ENCODE measurements around the gene DGLUCY. TPM values are rescaled to one million over a fixed set of nuclear protein-coding genes. Genes with fewer than 3 reads are reported as not detected.

DGLUCY gene
- total and polyA plus RNA-seq, 2 of the 8 experiments (the other 6 are each of a cell fraction or from before 2014, with no cell fraction given): 24.9 to 31.8 TPM

DNA sequence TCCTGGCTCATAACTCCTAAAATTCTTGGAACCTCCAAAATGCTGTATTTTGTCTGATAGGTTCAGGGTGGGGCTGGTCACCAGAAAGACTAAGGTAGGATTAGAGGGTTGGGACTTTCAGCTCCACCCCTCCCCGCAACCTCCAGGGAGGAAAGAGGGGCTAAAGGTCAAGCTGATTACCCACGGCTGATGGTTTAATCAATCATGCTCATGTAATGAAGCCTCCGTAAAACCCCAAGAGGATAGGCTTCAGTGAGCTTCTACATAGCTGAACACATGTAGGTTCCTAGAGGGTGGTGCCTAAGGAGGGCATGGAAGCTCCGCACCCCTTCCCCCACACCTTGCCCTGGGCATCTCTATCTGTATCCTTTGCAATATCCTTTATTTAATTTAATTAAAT, 60.0 kb downstream of the DGLUCY start:
- no peak overlapping the region for H3K4me3 ChIP-seq (ENCODE audit: extremely low read depth in 1 of 4, insufficient read depth in 2 of 4, low read depth in 3 of 4, low read length in 4 of 4)
- no peak overlapping the region for H2BK120ac ChIP-seq (replicated peaks; ENCODE audit: low read depth, low read length)
- TF ChIP-seq NRF1 (IDR thresholded peaks at IDR 0.05; ENCODE audit: low read depth, low read length) (no peak), BCL11A (IDR thresholded peaks at IDR 0.05; ENCODE audit: low read depth in 2 of 2, low read length in 2 of 2) (no peak), NANOG (IDR thresholded peaks at IDR 0.05; ENCODE audit: insufficient read depth, low read depth, low read length, poor library complexity, severe bottlenecking) (no peak), JUND (IDR thresholded peaks at IDR 0.05; ENCODE audit: low read length) (no peak), TBP (IDR thresholded peaks at IDR 0.05; ENCODE audit: low read depth, low read length) (no peak), RNF2 (IDR thresholded peaks at IDR 0.05; ENCODE audit: borderline replicate concordance, low read depth, low read length, missing control alignments, poor library complexity, severe bottlenecking) (no peak), TEAD4 (IDR thresholded peaks at IDR 0.05; ENCODE audit: low read depth, low read length) (no peak)
- TF ChIP-seq, protein P1, sequence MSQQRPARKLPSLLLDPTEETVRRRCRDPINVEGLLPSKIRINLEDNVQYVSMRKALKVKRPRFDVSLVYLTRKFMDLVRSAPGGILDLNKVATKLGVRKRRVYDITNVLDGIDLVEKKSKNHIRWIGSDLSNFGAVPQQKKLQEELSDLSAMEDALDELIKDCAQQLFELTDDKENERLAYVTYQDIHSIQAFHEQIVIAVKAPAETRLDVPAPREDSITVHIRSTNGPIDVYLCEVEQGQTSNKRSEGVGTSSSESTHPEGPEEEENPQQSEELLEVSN (IDR thresholded peaks at IDR 0.05): no peak

More for the DNA sequence above, 60.0 kb downstream of the DGLUCY start:
- Histone ChIP-seq H2BK5ac (ENCODE audit: low read depth, low read length) (no peak overlapping the region), H3K27ac (ENCODE audit: low read depth, low read length) (no peak overlapping the region), H3K9ac (replicated peaks in 1 of 4; ENCODE audit: extremely low read depth in 1 of 4, low read depth in 3 of 4, low read length in 3 of 4) (no peak overlapping the region), H2AK5ac (ENCODE audit: low read depth, low read length) (no peak overlapping the region), H3K4me1 (replicated peaks in 1 of 4; ENCODE audit: control insufficient read depth in 3 of 4, insufficient read depth in 4 of 4, low read length in 3 of 4) (no peaks in the 10 kb centered on the region; a peak in 2 of 7 replicates), H3K23me2 (ENCODE audit: low read depth, low read length) (no peaks in the 10 kb centered on the region), H2AFZ (ENCODE audit: low read length) (no peak overlapping the region), H3K4ac (replicated peaks; ENCODE audit: insufficient read length, low read depth, low read length) (no peak overlapping the region), H3K79me2 (ENCODE audit: control insufficient read depth in 1 of 2, insufficient read depth in 2 of 2, low read length in 2 of 2) (no peaks in the 10 kb centered on the region), H3K9me3 (ENCODE audit: insufficient read depth in 2 of 2, low read depth in 1 of 2, low read length in 1 of 2) (no peaks in the 10 kb centered on the region), H3K56ac (replicated peaks; ENCODE audit: insufficient read length, low read depth, low read length) (no peak overlapping the region), H3K36me3 (ENCODE audit: control insufficient read depth in 2 of 4, insufficient read depth in 4 of 4, low read length in 3 of 4) (peaks cover 0 to 10% (median 1%) of the 10 kb centered on the region in 4 experiments; a peak in 4 of 8 replicates), H4K5ac (ENCODE audit: insufficient read length, low read depth, low read length) (no peak overlapping the region), H3K27me3 (replicated peaks in 1 of 4; ENCODE audit: control insufficient read depth in 3 of 4, extremely low read depth in 1 of 4, insufficient read depth in 3 of 4, low read length in 3 of 4) (no peaks in the 10 kb centered on the region), H3K18ac (ENCODE audit: extremely low read depth, low read length) (no peak overlapping the region), H4K20me1 (replicated peaks in 1 of 2; ENCODE audit: control insufficient read depth in 1 of 2, insufficient read depth in 2 of 2, low read length in 2 of 2) (no peaks in the 10 kb centered on the region), H3K14ac (ENCODE audit: insufficient read length) (no peak overlapping the region), H3K79me1 (ENCODE audit: low read depth, low read length) (no peaks in the 10 kb centered on the region; the same call in 1 of the 2 replicates), H3K23ac (ENCODE audit: insufficient read length) (no peak overlapping the region), H3K4me2 (ENCODE audit: insufficient read depth in 1 of 2, low read depth in 2 of 2, low read length in 2 of 2) (no peak overlapping the region), H2BK12ac (ENCODE audit: low read depth, low read length) (no peak overlapping the region), H2BK20ac (ENCODE audit: low read length) (no peak overlapping the region), H4K8ac (ENCODE audit: extremely low read depth, insufficient read depth, low read length) (no peak overlapping the region), H2BK15ac (ENCODE audit: low read length) (no peak overlapping the region), H4K91ac (replicated peaks; ENCODE audit: insufficient read length, low read length) (no peak overlapping the region)
- DNase-seq (ENCODE audit: low read depth in 1 of 2, low spot score in 2 of 2) (no peak), FAIRE-seq (no peak)
- ChIA-PET POLR2A (ENCODE audit: partially characterized antibody) (interaction anchor here (0.6 to 1.8 kb wide), 3 partner anchors 34 to 373 kb away, joined by 3 to 4 read pairs (median 3); no protein-coding TSS in a partner anchor), CTCF (ENCODE audit: partially characterized antibody) (interaction anchor here (0.6 to 9.8 kb wide), 38 partner anchors 10 to 329 kb away, joined by 3 to 118 read pairs (median 5); partner anchors contain the start of gene RPS6KA5)
- 93% methylated on average over 4 of the region's 4 CpGs; no CpG with 5 or more reads in 1 of the 2 experiments for WGBS, 2 experiments (ENCODE audit: extremely low coverage in 1 of 2, insufficient coverage in 1 of 2, insufficient read length in 1 of 2, insufficient replicate concordance in 2 of 2, low coverage in 1 of 2, low lambda C conversion rate in 2 of 2, missing lambda C conversion rate in 1 of 2)
